Mesenchymal stem cell (in vitro differentiated cells and primary cell): ENCODE results near the gene LCP1.

ENCODE experiments used
- DNase-seq: peaks from one replicate; pipeline ENCODE4 v3.0.0-alpha.2; 2013
- H2AFZ ChIP-seq: one replicate; pipeline ENCODE4 v1.6.1; 2013; ENCODE audit warnings: low read depth, mild to moderate bottlenecking, control low read depth, inconsistent platforms, low read length, moderate library complexity
- H2AK5ac ChIP-seq: 2 replicates; pipeline ENCODE4 v1.6.1; 2013; ENCODE audit warnings: low read length, moderate library complexity, mild to moderate bottlenecking, inconsistent platforms; ENCODE audit not compliant: severe bottlenecking
- H2BK120ac ChIP-seq: one replicate; pipeline ENCODE4 v1.6.1; 2013; ENCODE audit warnings: low read depth, mild to moderate bottlenecking, inconsistent platforms, low read length, moderate library complexity
- H2BK12ac ChIP-seq, 2 experiments: one replicate each; pipeline ENCODE4 v1.6.1; 2013; ENCODE audit warnings: inconsistent platforms in 2 of 2, low read length in 2 of 2, mild to moderate bottlenecking in 2 of 2, moderate library complexity in 2 of 2, control low read depth in 1 of 2
- H2BK15ac ChIP-seq: one replicate; pipeline ENCODE4 v1.6.1; 2013; ENCODE audit warnings: mild to moderate bottlenecking, low read depth, inconsistent platforms; ENCODE audit not compliant: poor library complexity, severe bottlenecking
- H2BK5ac ChIP-seq: 2 replicates; pipeline ENCODE4 v1.6.1; 2013; ENCODE audit warnings: low read depth, mild to moderate bottlenecking, low read length, control low read depth, inconsistent platforms; ENCODE audit not compliant: poor library complexity, severe bottlenecking
- H3K14ac ChIP-seq, 2 experiments: one replicate each; pipeline ENCODE4 v1.6.1; 2013; ENCODE audit warnings: inconsistent platforms in 2 of 2, low read length in 2 of 2, control low read depth in 1 of 2, mild to moderate bottlenecking in 1 of 2, moderate library complexity in 1 of 2
- H3K18ac ChIP-seq, 2 experiments: one replicate each; pipeline ENCODE4 v1.6.1; 2013; ENCODE audit warnings: inconsistent platforms in 2 of 2, low read length in 2 of 2, control low read depth in 1 of 2, low read depth in 1 of 2, mild to moderate bottlenecking in 1 of 2
- H3K23ac ChIP-seq, 2 experiments: one replicate each; pipeline ENCODE4 v1.6.1; 2013; ENCODE audit warnings: inconsistent platforms in 2 of 2, low read length in 2 of 2, mild to moderate bottlenecking in 2 of 2, moderate library complexity in 2 of 2, control low read depth in 1 of 2
- H3K27ac ChIP-seq: 2 replicates; pipeline ENCODE4 v1.5.1; 2013; ENCODE audit warnings: mild to moderate bottlenecking, moderate library complexity, low read length, control low read depth, inconsistent platforms; ENCODE audit not compliant: poor library complexity, severe bottlenecking
- H3K27me3 ChIP-seq, 2 experiments: 2 replicates each; pipeline versions ENCODE4 v1.6.1 to v1.7.0; 2013; ENCODE audit warnings: low read length in 2 of 2, mild to moderate bottlenecking in 2 of 2, moderate library complexity in 2 of 2, control low read depth in 1 of 2, inconsistent platforms in 1 of 2; ENCODE audit not compliant: control insufficient read depth in 1 of 2, insufficient read depth in 1 of 2
- H3K36me3 ChIP-seq, 2 experiments: 2 replicates each; pipeline versions ENCODE4 v1.6.1 to v1.7.0; 2013; ENCODE audit warnings: low read length in 2 of 2, control low read depth in 1 of 2, inconsistent platforms in 1 of 2, low read depth in 1 of 2, mild to moderate bottlenecking in 1 of 2; ENCODE audit not compliant: insufficient read depth in 2 of 2, control insufficient read depth in 1 of 2
- H3K4ac ChIP-seq, 2 experiments: one replicate each; pipeline ENCODE4 v1.6.1; 2013; ENCODE audit warnings: inconsistent platforms in 2 of 2, low read length in 2 of 2, mild to moderate bottlenecking in 2 of 2, moderate library complexity in 2 of 2, control low read depth in 1 of 2, low read depth in 1 of 2
- H3K4me1 ChIP-seq: 2 replicates; pipeline ENCODE4 v1.6.1; 2013; ENCODE audit warnings: low read depth, low read length, control low read depth; ENCODE audit not compliant: control insufficient read depth, insufficient read depth
- H3K4me2 ChIP-seq: 2 replicates; pipeline ENCODE4 v1.6.1; 2013; ENCODE audit warnings: low read length, mild to moderate bottlenecking, inconsistent platforms; ENCODE audit not compliant: poor library complexity, severe bottlenecking
- H3K4me3 ChIP-seq, 2 experiments: 2 replicates each; pipeline versions ENCODE4 v1.5.1 to v1.7.0; 2013; ENCODE audit warnings: low read length in 2 of 2, mild to moderate bottlenecking in 2 of 2, control low read depth in 1 of 2, low read depth in 1 of 2; ENCODE audit not compliant: insufficient read depth in 1 of 2
- H3K79me1 ChIP-seq: replicated peaks from 2 replicates; pipeline ENCODE4 v1.6.1; 2013; ENCODE audit warnings: mild to moderate bottlenecking, control low read depth, low read length, inconsistent platforms; ENCODE audit not compliant: poor library complexity, severe bottlenecking
- H3K9ac ChIP-seq: 2 replicates; pipeline ENCODE4 v1.7.0; 2013; ENCODE audit warnings: mild to moderate bottlenecking, low read length, moderate library complexity
- H3K9me3 ChIP-seq: 2 replicates; pipeline ENCODE4 v1.7.0; 2013; ENCODE audit warnings: mild to moderate bottlenecking, low read length; ENCODE audit not compliant: control insufficient read depth
- H4K8ac ChIP-seq: one replicate; pipeline ENCODE4 v1.6.1; 2013; ENCODE audit warnings: inconsistent platforms, mild to moderate bottlenecking, low read length, moderate library complexity
- H4K91ac ChIP-seq: one replicate; pipeline ENCODE4 v1.6.1; 2013; ENCODE audit warnings: mild to moderate bottlenecking, low read length, inconsistent platforms
- WGBS: methylation state at CpG from one replicate; pipeline ENCODE4 v1.1.7; 2013; ENCODE audit warnings: mixed read lengths; 5-methylcytosine and 5-hydroxymethylcytosine counted together

The LCP1 gene

GRCh38 chr13:46169758-46170157 is 12.2 kb downstream of the LCP1 start:
- no peaks in the 10 kb centered on the region for H3K36me3 ChIP-seq
- no peak overlapping the region for H3K27ac ChIP-seq
- H2AK5ac ChIP-seq: no peak overlapping the region
- no peak overlapping the region for H3K9ac ChIP-seq
- H3K23ac ChIP-seq: no peak overlapping the region
- no peak overlapping the region for H3K4me3 ChIP-seq
- no peak for DNase-seq
- H2BK15ac ChIP-seq: no peak overlapping the region
- H4K8ac ChIP-seq: no peak overlapping the region
- H3K4me1 ChIP-seq: peaks cover 9% of the 10 kb centered on the region
- no peaks in the 10 kb centered on the region for H3K27me3 ChIP-seq
- H3K79me1 ChIP-seq: no peaks in the 10 kb centered on the region
- no peak overlapping the region for H3K4me2 ChIP-seq
- no peaks in the 10 kb centered on the region for H3K9me3 ChIP-seq
- no peak overlapping the region for H4K91ac ChIP-seq
- H2AFZ ChIP-seq: no peak overlapping the region
- no peak overlapping the region for H2BK120ac ChIP-seq
- H3K4ac ChIP-seq: no peak overlapping the region
- H3K18ac ChIP-seq: no peak overlapping the region
- no peak overlapping the region for H2BK5ac ChIP-seq
- no peak overlapping the region for H3K14ac ChIP-seq
- H2BK12ac ChIP-seq: peak overlapping the region in 1 of 2 experiments; percentile 67
- WGBS: 88% methylated on average over 2 of the region's 2 CpGs

GRCh38 chr13:46168783-46169182 is 13.2 kb downstream of the LCP1 start:
- no peak overlapping the region for H3K14ac ChIP-seq
- no peak overlapping the region for H2AK5ac ChIP-seq
- no peak overlapping the region for H2BK12ac ChIP-seq
- no peak overlapping the region for H3K9ac ChIP-seq
- no peak overlapping the region for H3K4ac ChIP-seq
- 83% methylated on average over 1 of the region's 1 CpG for WGBS
- H2BK15ac ChIP-seq: no peak overlapping the region
- H3K36me3 ChIP-seq: no peaks in the 10 kb centered on the region
- no peaks in the 10 kb centered on the region for H3K79me1 ChIP-seq
- no peak overlapping the region for H3K18ac ChIP-seq
- H2AFZ ChIP-seq: no peak overlapping the region
- no peak overlapping the region for H3K23ac ChIP-seq
- no peaks in the 10 kb centered on the region for H3K9me3 ChIP-seq
- no peak overlapping the region for H3K27ac ChIP-seq
- peaks cover 9% of the 10 kb centered on the region for H3K4me1 ChIP-seq
- H3K4me3 ChIP-seq: no peak overlapping the region
- no peak overlapping the region for H4K91ac ChIP-seq
- H4K8ac ChIP-seq: no peak overlapping the region
- no peaks in the 10 kb centered on the region for H3K27me3 ChIP-seq
- no peak overlapping the region for H2BK5ac ChIP-seq
- no peak overlapping the region for H2BK120ac ChIP-seq
- DNase-seq: no peak
- H3K4me2 ChIP-seq: no peak overlapping the region

- Histone ChIP-seq H3K4me1 (peaks cover 9% of the 10 kb centered on the region), H2BK120ac (no peak overlapping the region), H2BK5ac (no peak overlapping the region), H3K27ac (no peak overlapping the region), H3K4me3 (no peak overlapping the region), H3K36me3 (no peaks in the 10 kb centered on the region), H2BK15ac (no peak overlapping the region), H4K8ac (no peak overlapping the region), H3K27me3 (no peaks in the 10 kb centered on the region), H2AFZ (peak overlapping the region; percentile 67), H3K4me2 (no peak overlapping the region), H3K23ac (no peak overlapping the region), H3K79me1 (no peaks in the 10 kb centered on the region), H3K9me3 (no peaks in the 10 kb centered on the region), H2AK5ac (no peak overlapping the region), H4K91ac (no peak overlapping the region), H3K9ac (no peak overlapping the region), H3K18ac (peak overlapping the region in 1 of 2 experiments; percentile 60), H2BK12ac (peak overlapping the region; percentile 46 to 47), H3K14ac (peak overlapping the region in 1 of 2 experiments; percentile 77), H3K4ac (no peak overlapping the region)
- DNase-seq: peak; percentile 48
- WGBS: 67% methylated on average over 8 of the region's 8 CpGs
These were observed 13.6 kb downstream of the LCP1 start for GRCh38 chr13:46168341-46168740.

DNA sequence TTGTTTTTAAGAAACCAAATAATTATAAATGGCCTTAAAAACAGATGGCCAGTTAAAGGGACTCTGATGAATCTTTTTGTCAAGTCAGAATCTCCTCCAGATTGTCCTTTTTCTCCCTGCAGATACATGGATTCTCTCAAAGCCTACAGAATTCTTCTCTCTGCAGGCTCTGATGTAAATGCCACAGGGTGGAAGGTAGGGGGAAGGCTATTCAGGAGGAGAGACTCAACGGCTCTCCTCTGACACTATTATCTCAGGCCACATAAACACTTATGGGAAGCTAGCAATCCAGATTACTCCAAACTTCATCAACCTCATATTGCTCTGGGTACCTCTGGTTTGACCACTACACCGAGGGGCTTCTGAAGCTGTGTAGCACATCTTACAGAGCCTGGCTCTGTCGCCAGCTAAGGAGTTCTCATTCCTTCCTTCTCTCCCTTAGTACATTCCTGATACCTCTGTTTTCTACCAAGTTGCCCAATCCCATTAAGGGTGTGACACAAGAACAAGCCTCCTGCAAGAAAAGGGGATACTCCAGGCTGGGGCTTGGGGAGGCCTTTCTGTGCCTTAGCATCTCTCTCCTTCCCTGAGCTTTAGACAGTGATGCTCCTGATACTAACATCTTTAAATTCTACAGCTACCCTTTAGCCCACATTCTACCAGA is 14.9 kb downstream of the LCP1 start:
- Histone ChIP-seq H3K27ac (no peak overlapping the region), H3K27me3 (no peaks in the 10 kb centered on the region), H3K4me2 (no peak overlapping the region), H3K36me3 (no peaks in the 10 kb centered on the region), H3K4ac (no peak overlapping the region), H4K91ac (no peak overlapping the region), H2BK120ac (no peak overlapping the region), H2BK15ac (no peak overlapping the region), H3K23ac (no peak overlapping the region), H3K9ac (no peak overlapping the region), H3K4me1 (peaks cover 7% of the 10 kb centered on the region), H2AK5ac (peak overlapping the region; percentile 68), H3K18ac (no peak overlapping the region), H2BK12ac (no peak overlapping the region), H3K14ac (no peak overlapping the region), H3K4me3 (no peak overlapping the region), H3K9me3 (no peaks in the 10 kb centered on the region), H3K79me1 (no peaks in the 10 kb centered on the region), H4K8ac (no peak overlapping the region), H2BK5ac (no peak overlapping the region), H2AFZ (no peak overlapping the region)
- 66% methylated on average over 3 of the region's 3 CpGs for WGBS
- DNase-seq: no peak
